GM23248 (cell line): ENCODE data around the gene GBP2. TPM values are rescaled to one million over a fixed set of nuclear protein-coding genes. Genes with fewer than 3 reads are reported as not detected.

Experiments used
- DNase-seq: peaks from one replicate; pipeline ENCODE4 v3.0.0-alpha.2; 2015
- H2AFZ ChIP-seq: fragments of 200-600 bp; sonication (generic); 2 replicates; pipeline ENCODE4 v1.6.1; 2016; ENCODE audit warnings: antibody characterized with exemption
- H3F3A ChIP-seq: fragments of 200-600 bp; sonication (generic); 2 replicates; pipeline ENCODE4 v1.6.1; 2016; ENCODE audit warnings: mild to moderate bottlenecking, antibody characterized with exemption, mixed run types; ENCODE audit not compliant: insufficient read depth
- H3K27ac ChIP-seq: fragments of 200-600 bp; sonication (generic); 2 replicates; pipeline ENCODE4 v1.5.1; 2016; ENCODE audit warnings: mild to moderate bottlenecking
- H3K27me3 ChIP-seq: fragments of 200-600 bp; sonication (generic); replicated peaks from 2 replicates; pipeline ENCODE4 v1.6.1; 2016; ENCODE audit warnings: mild to moderate bottlenecking; ENCODE audit not compliant: insufficient read depth
- H3K36me3 ChIP-seq: fragments of 200-600 bp; sonication (generic); 2 replicates; pipeline ENCODE4 v1.6.1; 2016; ENCODE audit warnings: low read depth, mild to moderate bottlenecking
- H3K4me1 ChIP-seq: fragments of 200-600 bp; sonication (generic); 2 replicates; pipeline ENCODE4 v1.6.1; 2016; ENCODE audit warnings: mild to moderate bottlenecking; ENCODE audit not compliant: insufficient read depth
- H3K4me2 ChIP-seq: fragments of 200-600 bp; sonication (generic); one replicate; pipeline ENCODE4 v1.6.1; 2016; ENCODE audit warnings: mild to moderate bottlenecking; ENCODE audit not compliant: unreplicated experiment
- H3K4me3 ChIP-seq: fragments of 200-600 bp; sonication (generic); 2 replicates; pipeline ENCODE4 v1.5.1; 2016; ENCODE audit warnings: mild to moderate bottlenecking
- H3K79me2 ChIP-seq: fragments of 200-600 bp; sonication (generic); 2 replicates; pipeline ENCODE4 v1.6.1; 2016; ENCODE audit warnings: mild to moderate bottlenecking; ENCODE audit not compliant: insufficient read depth
- H3K9ac ChIP-seq: fragments of 200-600 bp; sonication (generic); 2 replicates; pipeline ENCODE4 v1.6.1; 2016; ENCODE audit warnings: mild to moderate bottlenecking
- H3K9me2 ChIP-seq: fragments of 200-600 bp; sonication (generic); 2 replicates; pipeline ENCODE4 v1.6.1; 2016; ENCODE audit warnings: mixed run types, mild to moderate bottlenecking, moderate library complexity; ENCODE audit not compliant: insufficient read depth
- H3K9me3 ChIP-seq: fragments of 200-600 bp; sonication (generic); one replicate; pipeline ENCODE4 v1.6.1; 2017; ENCODE audit warnings: low read depth
- H4K20me1 ChIP-seq: fragments of 200-600 bp; sonication (generic); 2 replicates; pipeline ENCODE4 v1.6.0; 2016; ENCODE audit not compliant: insufficient read depth
- EZH2 ChIP-seq: fragments of 200-600 bp; sonication (generic); IDR thresholded peaks from 2 replicates; pipeline ENCODE4 v1.6.1; 2018; ENCODE audit warnings: antibody characterized with exemption, mild to moderate bottlenecking; ENCODE audit not compliant: insufficient read depth, poor library complexity, severe bottlenecking
- EZH2phosphoT487 ChIP-seq: fragments of 200-600 bp; sonication (generic); IDR thresholded peaks from 2 replicates; pipeline ENCODE4 v1.6.1; 2018; ENCODE audit warnings: antibody characterized with exemption, moderate library complexity, mild to moderate bottlenecking, low read depth; ENCODE audit not compliant: insufficient read depth
- WGBS, 2 experiments: methylation state at CpG; one replicate each; pipeline ENCODE4 v1.1.6; 2015 to 2017; ENCODE audit warnings: low lambda C conversion rate in 2 of 2, low coverage in 1 of 2; ENCODE audit errors: missing lambda C conversion rate in 2 of 2; 5-methylcytosine and 5-hydroxymethylcytosine counted together
- in situ Hi-C: fragments of 300-500 bp; cut with MboI; formaldehyde crosslinking; loops from 2 replicates; pipeline ENCODE4 v1.15.0; 2020
- polyA plus RNA-seq: library from polyadenylated mRNA; unstranded; fragments of >200 nt; fragmentation: Nextera tagmentation; extraction: Ambion mirVana; gene quantifications from 2 replicates; pipeline ENCODE4 v1.2.1, GENCODE V29; 2016
- total RNA-seq: library from RNA; depleted of rRNA; stranded (reverse); fragments of >200 nt; shearing (Covaris generic); gene quantifications from 2 replicates; pipeline ENCODE4 v1.2.3, GENCODE V29; 2014

Gene GBP2
- total and polyA plus RNA-seq, 2 experiments from 2014 or later = 3.3 to 9.3 TPM

- no peak overlapping the region for H3K27ac ChIP-seq
- TF ChIP-seq EZH2phosphoT487 (no peak), EZH2 (no peak)
- H3K4me3 ChIP-seq = no peak overlapping the region
- no peak overlapping the region for H3K9ac ChIP-seq
- 35 to 43% methylated on average over 3 of the region's 3 CpGs for WGBS, 2 experiments
- H3K79me2 ChIP-seq = no peaks in the 10 kb centered on the region
- H2AFZ ChIP-seq = no peak overlapping the region
- no peaks in the 10 kb centered on the region for H3K4me1 ChIP-seq
- no peak for DNase-seq
- H3K27me3 ChIP-seq = no peaks in the 10 kb centered on the region
- no peaks in the 10 kb centered on the region for H3K9me2 ChIP-seq
- in situ Hi-C loops = no loop called here
- no peaks in the 10 kb centered on the region for H4K20me1 ChIP-seq
- no peaks in the 10 kb centered on the region for H3F3A ChIP-seq
- H3K36me3 ChIP-seq = no peaks in the 10 kb centered on the region
- H3K9me3 ChIP-seq = no peaks in the 10 kb centered on the region
- no peak overlapping the region for H3K4me2 ChIP-seq
Observed at GRCh38 chr1:89147678-89148658, 22.1 kb upstream of the GBP2 start.

- no peaks in the 10 kb centered on the region for H3K79me2 ChIP-seq
- H3K4me1 ChIP-seq = no peaks in the 10 kb centered on the region
- H3K9me2 ChIP-seq = no peaks in the 10 kb centered on the region
- no peaks in the 10 kb centered on the region for H3K9me3 ChIP-seq
- no peak overlapping the region for H2AFZ ChIP-seq
- H3K36me3 ChIP-seq = no peaks in the 10 kb centered on the region
- no peaks in the 10 kb centered on the region for H3F3A ChIP-seq
- 76 to 77% methylated on average over 3 of the region's 3 CpGs for WGBS, 2 experiments
- TF ChIP-seq EZH2 = no peak
- TF ChIP-seq EZH2phosphoT487 = no peak
- H3K27me3 ChIP-seq = no peaks in the 10 kb centered on the region
- DNase-seq = no peak
- H3K4me2 ChIP-seq = no peak overlapping the region
- no peak overlapping the region for H3K9ac ChIP-seq
- no peak overlapping the region for H3K27ac ChIP-seq
- in situ Hi-C loops = no loop called here
- no peaks in the 10 kb centered on the region for H4K20me1 ChIP-seq
- no peak overlapping the region for H3K4me3 ChIP-seq
Observed at GRCh38 chr1:89146721-89147120, 20.8 kb upstream of the GBP2 start.

DNA sequence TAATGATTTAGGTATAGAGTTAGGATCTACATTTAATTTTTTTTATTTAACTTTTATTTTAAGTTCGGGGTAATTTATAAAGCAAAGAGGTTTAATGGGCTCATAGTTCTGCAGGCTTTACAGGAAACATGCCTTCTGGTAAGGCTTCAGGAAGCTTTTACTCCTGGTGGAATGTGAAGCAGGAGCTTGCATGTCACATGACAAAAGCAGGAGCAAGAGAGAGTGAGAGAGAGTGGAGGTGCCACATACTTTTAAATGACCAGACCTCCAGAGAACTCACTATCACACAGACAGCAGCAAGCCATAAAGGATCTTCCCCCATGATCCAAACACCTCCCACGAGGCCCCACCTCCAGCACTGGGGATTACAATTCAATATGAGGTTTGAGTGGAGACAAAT is 17.6 kb upstream of the GBP2 start:
- Histone ChIP-seq H3K9me3 (no peaks in the 10 kb centered on the region), H3K4me1 (no peaks in the 10 kb centered on the region), H2AFZ (no peak overlapping the region), H3K4me3 (no peak overlapping the region), H3K4me2 (no peak overlapping the region), H4K20me1 (no peaks in the 10 kb centered on the region), H3K27me3 (no peaks in the 10 kb centered on the region), H3K9me2 (no peaks in the 10 kb centered on the region), H3F3A (no peaks in the 10 kb centered on the region), H3K9ac (no peak overlapping the region), H3K36me3 (no peaks in the 10 kb centered on the region), H3K27ac (no peak overlapping the region), H3K79me2 (no peaks in the 10 kb centered on the region)
- no peak for TF ChIP-seq EZH2
- TF ChIP-seq EZH2phosphoT487 = no peak
- WGBS, 2 experiments = 50 to 63% methylated on average over 2 of the region's 2 CpGs
- in situ Hi-C loops = no loop called here
- no peak for DNase-seq

- in situ Hi-C loops = no loop called here
- 79 to 81% methylated on average over 4 of the region's 4 CpGs for WGBS, 2 experiments
- H3K9me2 ChIP-seq = no peaks in the 10 kb centered on the region
Observed at GRCh38 chr1:89142160-89142559, 16.2 kb upstream of the GBP2 start.

More at GRCh38 chr1:89142160-89142559, 16.2 kb upstream of the GBP2 start:
- no peak overlapping the region for H3K4me2 ChIP-seq
- no peak overlapping the region for H3K4me3 ChIP-seq
- TF ChIP-seq EZH2phosphoT487 = no peak
- no peak for TF ChIP-seq EZH2
- H3K27ac ChIP-seq = no peak overlapping the region
- no peaks in the 10 kb centered on the region for H3K4me1 ChIP-seq
- H3K9me3 ChIP-seq = no peaks in the 10 kb centered on the region
- no peak overlapping the region for H3K9ac ChIP-seq
- H3K79me2 ChIP-seq = no peaks in the 10 kb centered on the region
- no peaks in the 10 kb centered on the region for H3K36me3 ChIP-seq
- no peak overlapping the region for H2AFZ ChIP-seq
- no peaks in the 10 kb centered on the region for H3K27me3 ChIP-seq
- H3F3A ChIP-seq = no peaks in the 10 kb centered on the region
- H4K20me1 ChIP-seq = no peaks in the 10 kb centered on the region
- DNase-seq = no peak
